ENCODE measurements around the gene IGSF23. TPM values are rescaled to one million over a fixed set of nuclear protein-coding genes. Genes with fewer than 3 reads are reported as not detected.
A peak's percentile ranks its signal among the peaks of the same experiment; 100 is the strongest.

IGSF23 gene
- total and polyA plus RNA-seq, 8 donors, result 0.73 TPM; not detected in 7

GRCh38 chr19:44570984-44571684 is 42.2 kb upstream of the IGSF23 start:
- peaks cover 0 to 29% (median 7%) of the 10 kb centered on the region in 3 donors for H3K27me3 ChIP-seq
- no peaks in the 10 kb centered on the region for H3K36me3 ChIP-seq
- no peak overlapping the region for H3K27ac ChIP-seq
- no peak overlapping the region for H3K4me3 ChIP-seq
- TF ChIP-seq EP300 (IDR thresholded peaks at IDR 0.05) (no peak), POLR2A (IDR thresholded peaks at IDR 0.05) (no peak), CTCF (IDR thresholded peaks at IDR 0.05) (peak in 5 of 7 experiments; percentile 36 to 71 (median 61)), POLR2AphosphoS5 (IDR thresholded peaks at IDR 0.05) (no peak)
- peaks cover 0 to 3% (median 2%) of the 10 kb centered on the region in 4 donors for H3K4me1 ChIP-seq
- intact Hi-C loops (cut with DNase I; ENCODE audit: low total_unique reads), result loop anchor here (5.0 kb wide), 1 partner anchor 86 kb away; no protein-coding TSS in a partner anchor
- DNase-seq, result peak; percentile 65 to 89
- 44 to 54% (median 44%) methylated on average over 13 of the region's 13 CpGs for WGBS, 5 donors
- H3K9me3 ChIP-seq, result no peaks in the 10 kb centered on the region

GRCh38 chr19:44571830-44572580 is 41.4 kb upstream of the IGSF23 start:
- WGBS, 5 donors, result 54 to 73% (median 61%) methylated on average over 3 to 5 of the region's 5 CpGs
- no peak overlapping the region for H3K27ac ChIP-seq
- H3K4me3 ChIP-seq, result no peak overlapping the region
- peaks cover 0 to 23% (median 7%) of the 10 kb centered on the region in 3 donors for H3K27me3 ChIP-seq
- no peak for DNase-seq
- H3K36me3 ChIP-seq, result no peaks in the 10 kb centered on the region
- no peak for TF ChIP-seq CTCF (IDR thresholded peaks at IDR 0.05)
- TF ChIP-seq POLR2A (IDR thresholded peaks at IDR 0.05), result no peak
- no peak for TF ChIP-seq POLR2AphosphoS5 (IDR thresholded peaks at IDR 0.05)
- TF ChIP-seq EP300 (IDR thresholded peaks at IDR 0.05), result no peak
- H3K9me3 ChIP-seq, result no peaks in the 10 kb centered on the region
- H3K4me1 ChIP-seq, result peaks cover 0 to 3% (median 2%) of the 10 kb centered on the region in 4 donors
- intact Hi-C loops (cut with DNase I; ENCODE audit: low total_unique reads), result loop anchor here (5.0 kb wide), 1 partner anchor 85 kb away; no protein-coding TSS in a partner anchor

GRCh38 chr19:44572581-44572900 is 40.8 kb upstream of the IGSF23 start:
- TF ChIP-seq EP300 (IDR thresholded peaks at IDR 0.05), result no peak
- no peak for TF ChIP-seq POLR2AphosphoS5 (IDR thresholded peaks at IDR 0.05)
- no peak for TF ChIP-seq CTCF (IDR thresholded peaks at IDR 0.05)
- TF ChIP-seq POLR2A (IDR thresholded peaks at IDR 0.05), result no peak
- no peak for DNase-seq
- Histone ChIP-seq H3K4me1 (peaks cover 0 to 3% (median 2%) of the 10 kb centered on the region in 4 donors), H3K27me3 (peaks cover 0 to 20% (median 7%) of the 10 kb centered on the region in 3 donors), H3K36me3 (no peaks in the 10 kb centered on the region), H3K4me3 (no peak overlapping the region), H3K9me3 (no peaks in the 10 kb centered on the region), H3K27ac (no peak overlapping the region)
- WGBS, 5 donors, result 46 to 59% (median 56%) methylated on average over 4 of the region's 4 CpGs
- intact Hi-C loops (cut with DNase I; ENCODE audit: low total_unique reads), result loop anchor here (5.0 kb wide), 1 partner anchor 85 kb away; no protein-coding TSS in a partner anchor

GRCh38 chr19:44573183-44573582 is 40.2 kb upstream of the IGSF23 start:
- Histone ChIP-seq H3K9me3 (no peaks in the 10 kb centered on the region), H3K4me1 (peaks cover 0 to 3% (median 2%) of the 10 kb centered on the region in 4 donors), H3K36me3 (no peaks in the 10 kb centered on the region), H3K27ac (no peak overlapping the region), H3K4me3 (no peak overlapping the region), H3K27me3 (peaks cover 0 to 20% (median 6%) of the 10 kb centered on the region in 3 donors)
- 87 to 93% (median 91%) methylated on average over 4 of the region's 4 CpGs for WGBS, 5 donors
- intact Hi-C loops (cut with DNase I; ENCODE audit: low total_unique reads), result loop anchor here (5.0 kb wide), 1 partner anchor 84 kb away; no protein-coding TSS in a partner anchor
- DNase-seq, result no peak
- TF ChIP-seq POLR2AphosphoS5 (IDR thresholded peaks at IDR 0.05) (no peak), EP300 (IDR thresholded peaks at IDR 0.05) (no peak), POLR2A (IDR thresholded peaks at IDR 0.05) (no peak), CTCF (IDR thresholded peaks at IDR 0.05) (no peak)

Data from stomach (tissue), 9 donors.